CD1c-positive myeloid dendritic cell (primary cell): ENCODE data around the gene LCMT1.

Experiments
- DNase-seq: peaks from one replicate; pipeline ENCODE4 v3.0.0-alpha.2; 2016; ENCODE audit errors: extremely low spot score

LCMT1 gene

DNA sequence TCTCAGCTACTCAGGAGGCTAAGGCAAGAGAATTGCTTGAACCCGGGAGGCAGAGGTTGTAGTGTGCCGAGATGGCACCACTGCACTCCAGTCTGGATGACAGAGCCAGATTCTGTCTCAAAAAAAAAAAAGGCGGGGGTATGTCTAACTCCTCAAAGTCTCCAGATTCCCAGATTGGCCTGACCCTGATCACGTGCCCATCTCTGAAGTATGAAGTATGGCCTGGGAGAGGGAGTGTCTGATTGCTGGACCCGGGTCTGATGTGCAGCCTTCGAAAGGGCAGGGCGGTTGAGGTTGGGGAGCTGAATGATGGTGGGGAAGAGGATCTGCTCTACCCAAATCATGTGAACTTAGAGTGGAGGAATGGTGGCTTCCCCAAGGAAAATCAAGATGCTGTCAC lies 87.9 kb downstream of the LCMT1 start:
- DNase-seq: no peak

- no peak for DNase-seq
These were observed 99.2 kb downstream of the LCMT1 start for GRCh38 chr16:25210758-25211157.

- no peak for DNase-seq
These were observed 101.1 kb downstream of the LCMT1 start for GRCh38 chr16:25212636-25213035.

DNA sequence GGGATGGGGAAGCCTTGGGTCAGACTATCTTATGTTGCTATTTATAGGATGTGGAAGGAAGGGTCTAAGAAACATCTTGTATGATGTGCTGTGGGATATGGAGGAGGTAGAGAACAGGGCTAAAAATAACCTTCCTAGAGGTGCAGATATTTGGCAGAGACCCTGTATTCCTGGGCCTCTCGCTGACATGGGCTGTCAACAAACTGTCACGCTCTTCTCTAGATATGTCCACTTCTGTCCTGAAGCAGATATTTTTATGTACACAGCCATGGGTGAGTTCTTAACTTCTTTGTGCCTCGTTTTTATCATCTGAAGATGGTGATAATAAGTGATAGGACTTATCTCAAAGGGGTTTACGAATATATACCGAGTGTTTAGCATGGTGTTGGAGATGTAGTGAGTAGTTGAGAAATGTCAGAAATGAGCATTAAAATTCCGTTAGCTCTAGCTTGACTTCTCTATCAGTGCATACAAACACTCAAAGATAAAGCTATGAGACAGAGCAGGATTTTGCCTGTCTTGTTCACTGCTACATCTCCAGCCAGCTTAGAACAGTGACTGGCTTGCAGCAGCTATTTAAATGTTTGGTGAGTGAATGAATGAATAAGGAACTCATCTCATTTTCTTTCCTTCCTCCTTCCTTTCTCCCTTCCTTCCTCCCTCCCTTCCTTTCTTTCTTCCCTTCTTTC lies 102.3 kb downstream of the LCMT1 start:
- no peak for DNase-seq

DNA sequence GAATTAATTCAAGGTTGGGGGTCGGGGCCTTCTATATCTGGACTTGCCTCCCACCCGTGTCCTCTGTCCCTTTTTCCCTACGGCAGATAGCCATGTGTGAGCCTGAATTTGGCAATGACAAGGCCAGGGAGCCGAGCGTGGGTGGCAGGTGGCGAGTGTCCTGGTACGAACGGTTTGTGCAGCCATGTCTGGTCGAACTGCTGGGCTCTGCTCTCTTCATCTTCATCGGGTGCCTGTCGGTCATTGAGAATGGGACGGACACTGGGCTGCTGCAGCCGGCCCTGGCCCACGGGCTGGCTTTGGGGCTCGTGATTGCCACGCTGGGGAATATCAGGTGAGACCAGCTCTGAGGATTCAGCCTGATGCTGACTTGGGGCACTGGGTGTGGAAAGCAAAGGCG lies 105.6 kb downstream of the LCMT1 start:
- DNase-seq: no peak

GRCh38 chr16:25217921-25218320 lies 106.4 kb downstream of the LCMT1 start:
- DNase-seq: no peak

DNA sequence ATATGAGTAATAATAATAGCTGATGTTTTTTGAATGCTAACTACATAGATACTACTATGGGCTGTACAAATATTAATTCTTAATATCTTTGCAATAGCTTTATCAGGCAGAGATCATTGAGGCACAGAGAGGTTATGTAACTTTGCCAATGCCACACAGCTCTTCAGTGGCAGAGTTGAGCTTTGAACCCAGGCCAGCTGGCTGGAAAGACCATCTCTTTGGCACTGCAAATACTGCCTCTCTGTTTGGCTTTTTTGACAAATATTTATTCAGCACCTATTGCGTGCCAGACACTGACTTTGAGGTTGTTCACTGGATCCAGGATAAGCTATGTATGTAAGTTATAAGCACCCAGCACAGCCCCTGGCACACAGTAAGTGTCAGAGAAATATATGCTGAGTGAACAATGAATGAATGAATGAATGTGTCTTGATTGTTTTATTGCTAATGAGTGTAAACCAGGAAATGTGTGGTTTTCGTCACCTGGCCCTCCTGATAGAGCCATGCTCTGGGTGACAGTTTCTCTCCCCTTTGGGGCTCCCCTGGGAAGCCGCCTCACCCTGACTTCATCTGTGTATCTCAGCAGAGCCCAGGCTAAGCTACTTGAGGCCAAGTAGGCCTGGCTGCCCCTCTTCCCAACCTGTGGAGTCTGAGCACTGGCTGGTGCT lies 107.7 kb downstream of the LCMT1 start:
- no peak for DNase-seq

DNA sequence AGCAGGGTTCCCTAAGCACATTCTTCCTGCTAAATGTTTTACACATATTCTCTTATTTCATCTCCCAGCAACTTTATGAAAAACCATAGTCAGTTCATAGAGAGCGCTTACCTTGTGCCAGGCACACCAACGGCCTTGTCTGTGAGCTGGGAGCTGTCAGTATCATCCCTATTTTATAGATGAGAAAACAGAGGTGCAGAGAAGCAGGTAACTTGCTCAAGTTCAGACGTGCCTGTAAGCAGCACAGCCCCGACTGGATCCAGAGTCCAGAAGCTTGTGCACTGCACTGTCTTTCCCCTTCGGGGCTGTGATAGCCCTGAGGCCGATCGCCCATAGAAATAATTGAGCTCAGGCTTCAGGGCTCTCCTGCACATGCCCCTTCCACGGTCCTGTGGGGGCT lies 111.4 kb downstream of the LCMT1 start:
- no peak for DNase-seq

DNA sequence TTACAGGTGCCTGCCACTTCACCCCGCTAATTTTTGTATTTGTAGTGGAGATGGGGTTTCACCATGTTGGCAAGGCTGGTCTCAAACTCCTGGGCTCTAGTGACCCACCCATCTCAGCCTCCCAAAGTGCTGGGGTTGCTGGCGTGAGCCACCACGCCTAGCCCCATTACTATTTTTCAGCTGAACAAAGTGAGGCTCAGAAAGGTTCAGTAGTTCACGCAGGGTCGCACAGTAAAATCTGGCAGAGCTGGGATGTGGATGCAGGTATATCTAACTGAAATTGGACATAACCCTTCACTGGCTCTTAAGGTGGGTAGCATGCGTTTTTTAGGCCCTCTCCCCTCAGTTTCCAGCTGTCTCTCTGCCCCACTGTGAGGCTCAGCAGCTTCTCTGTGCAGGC lies 112.4 kb downstream of the LCMT1 start:
- no peak for DNase-seq

GRCh38 chr16:25224731-25225319 lies 113.3 kb downstream of the LCMT1 start:
- DNase-seq: no peak
